Erythroblast (primary cell): ENCODE data around the gene USP40.

ENCODE experiments used
- GATA1 ChIP-seq: IDR thresholded peaks from 2 replicates; pipeline ENCODE4 v1.6.1; 2011; ENCODE audit warnings: low read depth, mild to moderate bottlenecking, control low read depth, low read length, moderate library complexity
- POLR2A ChIP-seq: IDR thresholded peaks from 2 replicates; pipeline ENCODE4 v1.6.1; 2011; ENCODE audit warnings: mild to moderate bottlenecking, low read length

DNA sequence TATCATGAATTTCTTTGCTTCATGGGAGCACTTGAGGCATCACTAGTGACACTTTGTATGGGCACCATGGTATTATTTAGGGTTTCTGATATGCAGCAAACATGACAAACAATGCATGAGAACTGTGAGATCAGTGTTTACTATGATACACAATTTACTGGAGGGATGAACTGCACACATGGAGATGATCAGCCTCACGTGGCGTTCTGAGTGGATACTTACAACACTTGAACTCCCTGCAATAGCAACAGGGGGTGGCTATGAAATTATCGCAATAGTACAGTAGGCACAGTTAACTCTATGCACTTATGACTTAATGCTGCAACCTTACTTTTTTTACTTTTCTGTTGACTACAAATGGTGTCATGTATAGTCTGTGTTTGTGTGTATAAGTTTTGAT lies 32.4 kb upstream of the USP40 start:
- TF ChIP-seq POLR2A (no peak), GATA1 (no peak)
